ENCODE measurements around the gene HPX. TPM values are rescaled to one million over a fixed set of nuclear protein-coding genes. Genes with fewer than 3 reads are reported as not detected.

The HPX gene
- 0.37 and 0.98 TPM in 2 replicates for total RNA-seq

GRCh38 chr11:6440906-6441358 is at the start of gene HPX:
Gene HPX, minus strand, starts transcription at chr11:6440987. Its CDS starts 24 bp downstream, at chr11:6440963.

GRCh38 chr11:6481012-6481923 is 40.5 kb upstream of the HPX start, which contains the start of the genes ARFIP2 and TIMM10B:
Gene ARFIP2, minus strand, starts transcription at chr11:6481331. Its CDS starts 910 bp downstream, at chr11:6480421.
Gene TIMM10B, plus strand, starts transcription at chr11:6481501. Its CDS starts 16 bp downstream, at chr11:6481517.

GRCh38 chr11:6473451-6474412 is 32.9 kb upstream of the HPX start, which contains the start of gene TRIM3:
Gene TRIM3, minus strand, starts transcription at chr11:6473941. Its CDS starts 8,246 bp downstream, at chr11:6465695.

GRCh38 chr11:6419009-6419631 is 21.7 kb downstream of the HPX start, which contains the start of gene APBB1:
Gene APBB1, minus strand, starts transcription at chr11:6419094. Its CDS starts 7,747 bp downstream, at chr11:6411347.

GRCh38 chr11:6389905-6390717 is 50.7 kb downstream of the HPX start, which contains the start of gene SMPD1:
Gene SMPD1, plus strand, starts transcription at chr11:6390474. Its CDS starts 125 bp downstream, at chr11:6390599.

Other genes with a start within 250 kb of the HPX start
- not detected in 2 replicates for gene OR52W1, start 241.8 kb downstream of the HPX start, total RNA-seq
- not detected in 2 replicates for gene C11orf42, start 235.4 kb downstream of the HPX start, total RNA-seq
- 13.2 and 19.2 TPM in 2 replicates for gene FHIP1B, start 206.4 kb downstream of the HPX start, total RNA-seq
- 0.37 TPM in 1 of 2 replicates, not detected in the other for gene CNGA4, start 201.9 kb downstream of the HPX start, total RNA-seq
- not detected in 2 replicates for gene CCKBR, start 181.1 kb downstream of the HPX start, total RNA-seq
- 171 and 329 TPM in 2 replicates for gene CAVIN3, start 120.5 kb downstream of the HPX start, total RNA-seq
- gene SMPD1, start 50.5 kb downstream of the HPX start, total RNA-seq = 28.3 and 31.7 TPM in 2 replicates
- gene APBB1, start 21.9 kb downstream of the HPX start, total RNA-seq = 27.6 and 29.9 TPM in 2 replicates
- 16.9 and 26.0 TPM in 2 replicates for gene TRIM3, start 33.0 kb upstream of the HPX start, total RNA-seq
- 44.4 and 51.1 TPM in 2 replicates for gene ARFIP2, start 40.3 kb upstream of the HPX start, total RNA-seq
- gene TIMM10B, start 40.5 kb upstream of the HPX start, total RNA-seq = 36.7 and 37.3 TPM in 2 replicates
- 9.4 and 11.4 TPM in 2 replicates for gene DNHD1, start 56.3 kb upstream of the HPX start, total RNA-seq
- gene RRP8, start 162.6 kb upstream of the HPX start, total RNA-seq = 9.2 and 13.5 TPM in 2 replicates
- gene ILK, start 162.8 kb upstream of the HPX start, total RNA-seq = 110 and 148 TPM in 2 replicates
- gene TAF10, start 171.2 kb upstream of the HPX start, total RNA-seq = 27.9 and 32.3 TPM in 2 replicates
- 56.7 and 93.3 TPM in 2 replicates for gene TPP1, start 178.4 kb upstream of the HPX start, total RNA-seq
- gene DCHS1, start 214.8 kb upstream of the HPX start, total RNA-seq = 0.37 and 0.78 TPM in 2 replicates
- 48.1 and 66.5 TPM in 2 replicates for gene MRPL17, start 242.4 kb upstream of the HPX start, total RNA-seq